LoVo (cell line): ENCODE measurements around the gene FUOM.

ENCODE experiments used
- DNase-seq: peaks from one replicate; pipeline ENCODE4 v3.0.0-alpha.2; 2016; ENCODE audit warnings: low spot score

The FUOM gene

GRCh38 chr10:133312016-133312768 is 45.6 kb downstream of the FUOM start:
- no peak for DNase-seq

- no peak for DNase-seq
Measured at GRCh38 chr10:133311570-133311969, 46.2 kb downstream of the FUOM start.

GRCh38 chr10:133310789-133311188 is 47.0 kb downstream of the FUOM start:
- no peak for DNase-seq

- DNase-seq: no peak
Measured at GRCh38 chr10:133310399-133310755, 47.4 kb downstream of the FUOM start.

- peak; percentile 12 for DNase-seq
Measured at GRCh38 chr10:133309720-133310398, 48.0 kb downstream of the FUOM start.

DNA sequence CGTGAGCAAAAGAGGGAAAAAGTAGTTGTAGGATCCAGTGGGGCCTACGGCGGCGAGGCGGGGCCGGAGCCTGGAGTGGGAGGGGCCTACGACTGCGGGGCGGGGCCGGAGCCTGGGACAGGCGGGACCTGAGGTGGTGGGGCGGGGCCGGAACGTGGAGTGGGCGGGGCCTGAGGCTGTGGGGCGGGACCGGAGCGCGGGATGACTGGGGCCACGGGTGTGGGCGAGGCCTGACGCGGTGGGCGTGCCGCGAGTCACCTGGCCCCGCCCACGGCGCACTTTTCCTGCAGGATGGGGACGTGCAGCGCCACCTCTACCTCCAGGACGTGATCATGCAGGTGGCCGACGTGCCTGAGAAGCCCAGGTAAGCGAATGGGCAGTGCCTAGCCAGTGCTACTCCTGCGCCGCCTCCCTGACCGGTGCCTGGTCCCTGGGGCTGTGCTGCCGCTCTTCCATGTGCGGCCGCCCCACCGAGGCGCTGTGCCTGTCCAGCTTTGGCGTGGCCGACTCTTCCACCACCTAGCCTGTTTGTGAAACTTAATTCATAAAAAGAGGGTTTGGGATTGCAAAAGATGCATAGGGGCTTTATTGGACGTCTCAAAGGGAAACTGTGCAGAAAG is 48.6 kb downstream of the FUOM start:
- DNase-seq: peak; percentile 92

DNA sequence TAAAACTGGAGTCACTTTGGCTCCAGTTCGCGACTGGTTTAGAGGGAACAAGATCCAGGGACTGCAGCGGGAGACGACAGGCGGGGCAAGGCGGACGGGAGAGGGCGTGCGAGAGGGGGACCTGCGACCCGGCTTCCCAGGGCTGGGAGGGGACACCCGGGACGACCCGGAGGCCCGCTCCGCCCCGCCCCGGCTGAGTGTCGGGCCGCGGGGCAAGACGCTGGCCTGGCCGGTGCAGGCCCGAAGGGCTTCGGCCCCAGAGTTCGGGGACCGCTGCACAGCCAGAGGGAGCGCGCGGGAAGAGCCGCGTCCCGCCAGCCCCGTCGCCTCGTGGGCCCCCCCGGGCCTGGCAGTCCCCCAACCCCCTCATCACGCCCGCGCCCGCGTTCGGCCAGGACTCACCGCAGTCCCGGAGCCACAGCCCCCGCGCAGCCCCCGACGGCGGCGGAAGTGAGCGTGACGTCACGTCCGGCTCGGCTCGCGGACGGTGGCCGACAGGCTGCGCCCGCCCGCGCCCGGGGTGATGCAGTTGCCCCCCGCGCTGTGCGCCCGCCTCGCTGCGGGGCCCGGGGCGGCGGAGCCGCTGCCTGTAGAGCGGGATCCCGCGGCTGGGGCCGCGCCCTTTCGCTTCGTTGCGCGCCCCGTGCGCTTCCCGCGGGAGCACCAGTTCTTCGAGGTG is 49.3 kb downstream of the FUOM start, which contains the start of the genes TUBGCP2 and ZNF511:
TUBGCP2 (minus strand) TSS at position 452 of the 679 bp plus-strand sequence. CDS start 5,931 bp downstream, outside the sequence.
ZNF511 (plus strand) TSS at position 494 of the 679 bp plus-strand sequence; CDS start at position 524, 30 bp downstream.
- peak; percentile 84 for DNase-seq

DNA sequence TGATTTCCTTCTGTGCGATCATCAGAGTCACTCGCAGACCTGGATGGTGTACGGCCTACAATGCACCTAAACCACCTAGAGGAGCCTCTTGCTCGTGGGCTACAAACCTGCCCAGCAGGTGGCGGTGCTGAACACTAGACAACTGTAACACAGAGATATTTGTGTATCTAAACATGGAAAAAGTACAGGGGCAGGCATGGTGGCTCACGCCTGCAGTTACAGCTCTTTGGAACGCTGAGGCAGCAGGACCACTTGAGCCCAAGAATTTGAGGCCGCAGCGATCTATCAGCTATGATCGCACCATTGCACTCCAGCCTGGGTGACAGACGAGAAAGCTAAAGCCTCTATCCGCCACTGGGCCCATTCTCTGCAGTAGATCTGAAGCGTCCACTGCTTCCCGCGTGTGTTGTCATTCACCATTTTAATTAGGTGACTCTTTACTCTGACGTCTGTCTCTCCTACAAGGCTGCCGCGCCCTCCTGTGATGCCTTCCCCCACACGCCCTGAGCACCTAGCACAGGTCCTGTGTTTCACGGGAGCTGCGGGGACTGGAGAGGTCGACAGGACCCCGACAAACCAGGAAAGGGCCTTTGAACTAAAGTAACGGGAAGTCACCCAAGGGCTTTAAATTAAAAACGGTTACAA is 49.9 kb downstream of the FUOM start:
- peak; percentile 80 for DNase-seq

DNA sequence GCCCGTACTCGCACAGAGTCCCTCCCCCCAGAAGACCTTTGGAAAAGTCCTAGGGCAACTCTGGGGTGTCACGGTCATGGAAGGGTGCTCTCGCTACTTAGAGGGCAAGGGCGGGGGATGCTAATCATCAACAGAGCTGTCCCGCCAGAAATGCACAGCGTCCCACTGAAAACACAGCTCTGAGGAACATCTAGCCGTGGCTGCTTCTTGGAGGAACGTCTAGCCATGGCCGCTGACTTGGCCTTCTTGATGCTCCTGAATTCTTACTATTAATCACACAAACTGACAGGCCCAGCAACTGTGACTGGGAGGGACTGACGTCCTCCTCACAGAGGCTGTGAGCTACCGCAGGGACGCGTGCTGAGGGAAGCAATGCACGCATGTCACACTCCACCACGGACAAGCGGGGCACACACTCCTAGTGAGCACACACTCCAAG is 50.9 kb downstream of the FUOM start:
- DNase-seq: no peak

- no peak for DNase-seq
Measured at GRCh38 chr10:133306097-133306476, 51.7 kb downstream of the FUOM start.
